ENCODE results near the gene TSNAX. TPM values are rescaled to one million over a fixed set of nuclear protein-coding genes. Genes with fewer than 3 reads are reported as not detected.
A peak's percentile ranks its signal among the peaks of the same experiment; 100 is the strongest.

The TSNAX gene
- total and polyA plus RNA-seq, 9 of the 15 experiments (the other 6 are each of a cell fraction or from before 2014, with no cell fraction given): 33.8 to 102 (median 61.2) TPM

DNA sequence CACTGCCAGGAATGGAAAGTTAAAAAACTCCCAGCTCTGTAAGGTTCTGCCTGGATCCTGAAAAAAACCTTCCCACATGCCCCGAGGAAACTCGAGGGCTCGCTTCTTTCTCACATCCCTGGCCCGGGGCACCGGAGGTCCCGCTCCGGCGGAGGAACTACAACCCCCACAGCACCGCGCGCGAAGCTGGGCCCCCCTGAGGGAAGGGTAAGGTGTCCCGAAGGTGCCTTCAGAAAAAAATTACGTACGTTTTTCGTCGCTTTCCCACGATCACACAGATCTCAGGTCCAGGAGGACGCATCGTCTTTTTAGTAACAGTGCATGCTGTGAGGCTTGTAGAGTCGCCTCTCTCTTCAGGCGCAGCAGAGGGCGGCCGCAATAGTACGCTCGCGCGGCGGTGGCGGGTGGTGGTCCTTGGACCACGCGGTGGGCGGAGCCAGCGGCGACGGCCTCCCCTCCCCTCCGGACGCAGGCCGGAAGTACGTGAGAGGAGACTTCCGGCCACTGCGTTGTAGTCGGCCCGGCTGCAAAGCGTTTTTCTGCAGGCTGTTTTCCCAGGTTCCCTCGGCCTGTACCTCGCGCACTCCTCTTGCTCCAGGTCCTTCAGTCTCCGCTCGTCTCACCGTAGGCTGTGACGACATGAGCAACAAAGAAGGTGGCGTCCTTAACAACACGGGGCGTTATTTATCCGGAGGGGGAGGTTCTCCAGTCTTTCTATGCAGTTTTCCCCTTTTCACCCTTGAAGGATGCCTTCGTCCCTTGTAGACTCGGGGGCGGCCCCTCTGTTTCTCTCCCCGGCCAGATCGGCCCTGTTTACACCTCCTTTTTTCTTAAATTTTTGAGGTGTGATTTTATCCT, at the start of gene TSNAX (continued):
- TF ChIP-seq, protein P1, sequence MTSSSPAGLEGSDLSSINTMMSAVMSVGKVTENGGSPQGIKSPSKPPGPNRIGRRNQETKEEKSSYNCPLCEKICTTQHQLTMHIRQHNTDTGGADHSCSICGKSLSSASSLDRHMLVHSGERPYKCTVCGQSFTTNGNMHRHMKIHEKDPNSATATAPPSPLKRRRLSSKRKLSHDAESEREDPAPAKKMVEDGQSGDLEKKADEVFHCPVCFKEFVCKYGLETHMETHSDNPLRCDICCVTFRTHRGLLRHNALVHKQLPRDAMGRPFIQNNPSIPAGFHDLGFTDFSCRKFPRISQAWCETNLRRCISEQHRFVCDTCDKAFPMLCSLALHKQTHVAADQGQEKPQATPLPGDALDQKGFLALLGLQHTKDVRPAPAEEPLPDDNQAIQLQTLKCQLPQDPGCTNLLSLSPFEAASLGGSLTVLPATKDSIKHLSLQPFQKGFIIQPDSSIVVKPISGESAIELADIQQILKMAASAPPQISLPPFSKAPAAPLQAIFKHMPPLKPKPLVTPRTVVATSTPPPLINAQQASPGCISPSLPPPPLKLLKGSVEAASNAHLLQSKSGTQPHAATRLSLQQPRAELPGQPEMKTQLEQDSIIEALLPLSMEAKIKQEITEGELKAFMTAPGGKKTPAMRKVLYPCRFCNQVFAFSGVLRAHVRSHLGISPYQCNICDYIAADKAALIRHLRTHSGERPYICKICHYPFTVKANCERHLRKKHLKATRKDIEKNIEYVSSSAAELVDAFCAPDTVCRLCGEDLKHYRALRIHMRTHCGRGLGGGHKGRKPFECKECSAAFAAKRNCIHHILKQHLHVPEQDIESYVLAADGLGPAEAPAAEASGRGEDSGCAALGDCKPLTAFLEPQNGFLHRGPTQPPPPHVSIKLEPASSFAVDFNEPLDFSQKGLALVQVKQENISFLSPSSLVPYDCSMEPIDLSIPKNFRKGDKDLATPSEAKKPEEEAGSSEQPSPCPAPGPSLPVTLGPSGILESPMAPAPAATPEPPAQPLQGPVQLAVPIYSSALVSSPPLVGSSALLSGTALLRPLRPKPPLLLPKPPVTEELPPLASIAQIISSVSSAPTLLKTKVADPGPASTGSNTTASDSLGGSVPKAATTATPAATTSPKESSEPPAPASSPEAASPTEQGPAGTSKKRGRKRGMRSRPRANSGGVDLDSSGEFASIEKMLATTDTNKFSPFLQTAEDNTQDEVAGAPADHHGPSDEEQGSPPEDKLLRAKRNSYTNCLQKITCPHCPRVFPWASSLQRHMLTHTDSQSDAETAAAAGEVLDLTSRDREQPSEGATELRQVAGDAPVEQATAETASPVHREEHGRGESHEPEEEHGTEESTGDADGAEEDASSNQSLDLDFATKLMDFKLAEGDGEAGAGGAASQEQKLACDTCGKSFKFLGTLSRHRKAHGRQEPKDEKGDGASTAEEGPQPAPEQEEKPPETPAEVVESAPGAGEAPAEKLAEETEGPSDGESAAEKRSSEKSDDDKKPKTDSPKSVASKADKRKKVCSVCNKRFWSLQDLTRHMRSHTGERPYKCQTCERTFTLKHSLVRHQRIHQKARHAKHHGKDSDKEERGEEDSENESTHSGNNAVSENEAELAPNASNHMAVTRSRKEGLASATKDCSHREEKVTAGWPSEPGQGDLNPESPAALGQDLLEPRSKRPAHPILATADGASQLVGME (CRISPR knock-in tag; IDR thresholded peaks at IDR 0.05): no peak
- TF ChIP-seq, protein P2, sequence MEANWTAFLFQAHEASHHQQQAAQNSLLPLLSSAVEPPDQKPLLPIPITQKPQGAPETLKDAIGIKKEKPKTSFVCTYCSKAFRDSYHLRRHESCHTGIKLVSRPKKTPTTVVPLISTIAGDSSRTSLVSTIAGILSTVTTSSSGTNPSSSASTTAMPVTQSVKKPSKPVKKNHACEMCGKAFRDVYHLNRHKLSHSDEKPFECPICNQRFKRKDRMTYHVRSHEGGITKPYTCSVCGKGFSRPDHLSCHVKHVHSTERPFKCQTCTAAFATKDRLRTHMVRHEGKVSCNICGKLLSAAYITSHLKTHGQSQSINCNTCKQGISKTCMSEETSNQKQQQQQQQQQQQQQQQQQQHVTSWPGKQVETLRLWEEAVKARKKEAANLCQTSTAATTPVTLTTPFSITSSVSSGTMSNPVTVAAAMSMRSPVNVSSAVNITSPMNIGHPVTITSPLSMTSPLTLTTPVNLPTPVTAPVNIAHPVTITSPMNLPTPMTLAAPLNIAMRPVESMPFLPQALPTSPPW (CRISPR knock-in tag; IDR thresholded peaks at IDR 0.05): peak; percentile 86
- TF ChIP-seq TAL1 (IDR thresholded peaks at IDR 0.05) (peak; percentile 29; the same call in 1 of the 2 replicates), FOXK1 (CRISPR knock-in tag; IDR thresholded peaks at IDR 0.05; ENCODE audit: borderline replicate concordance) (no peak), TRIM28 (IDR thresholded peaks at IDR 0.05) (peak; percentile 48; the same call in 1 of the 2 replicates), HMGN3 (IDR thresholded peaks at IDR 0.05; ENCODE audit: borderline replicate concordance, extremely low read depth, insufficient read length, low read depth, low read length) (peak; percentile 92), ZSCAN29 (IDR thresholded peaks at IDR 0.05) (peak; percentile 67; the same call in 1 of the 2 replicates), SMAD3 (CRISPR knock-in tag; conservative IDR thresholded peaks at IDR 0.05) (peak; percentile 71; the same call in 1 of the 2 replicates), FOXA1 (IDR thresholded peaks at IDR 0.05; ENCODE audit: borderline replicate concordance) (no peak), ZEB2 (IDR thresholded peaks at IDR 0.05) (no peak), TAF7 (tag; IDR thresholded peaks at IDR 0.05) (peak; percentile 81), IRF2 (CRISPR knock-in tag; IDR thresholded peaks at IDR 0.05) (no peak), MITF (IDR thresholded peaks at IDR 0.05) (peak; percentile 73), HLTF (IDR thresholded peaks at IDR 0.05) (no peak), U2AF2 (optimal IDR thresholded peaks at IDR 0.05; ENCODE audit: low read depth, low read length) (no peak), ARID2 (IDR thresholded peaks at IDR 0.05) (no peak), TBL1XR1 (IDR thresholded peaks at IDR 0.05; ENCODE audit: low read length in 2 of 2) (peak; percentile 54 to 57)
- TF ChIP-seq, protein P3, sequence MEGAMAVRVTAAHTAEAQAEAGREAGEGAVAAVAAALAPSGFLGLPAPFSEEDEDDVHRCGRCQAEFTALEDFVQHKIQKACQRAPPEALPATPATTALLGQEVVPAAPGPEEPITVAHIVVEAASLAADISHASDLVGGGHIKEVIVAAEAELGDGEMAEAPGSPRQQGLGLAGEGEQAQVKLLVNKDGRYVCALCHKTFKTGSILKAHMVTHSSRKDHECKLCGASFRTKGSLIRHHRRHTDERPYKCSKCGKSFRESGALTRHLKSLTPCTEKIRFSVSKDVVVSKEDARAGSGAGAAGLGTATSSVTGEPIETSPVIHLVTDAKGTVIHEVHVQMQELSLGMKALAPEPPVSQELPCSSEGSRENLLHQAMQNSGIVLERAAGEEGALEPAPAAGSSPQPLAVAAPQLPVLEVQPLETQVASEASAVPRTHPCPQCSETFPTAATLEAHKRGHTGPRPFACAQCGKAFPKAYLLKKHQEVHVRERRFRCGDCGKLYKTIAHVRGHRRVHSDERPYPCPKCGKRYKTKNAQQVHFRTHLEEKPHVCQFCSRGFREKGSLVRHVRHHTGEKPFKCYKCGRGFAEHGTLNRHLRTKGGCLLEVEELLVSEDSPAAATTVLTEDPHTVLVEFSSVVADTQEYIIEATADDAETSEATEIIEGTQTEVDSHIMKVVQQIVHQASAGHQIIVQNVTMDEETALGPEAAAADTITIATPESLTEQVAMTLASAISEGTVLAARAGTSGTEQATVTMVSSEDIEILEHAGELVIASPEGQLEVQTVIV (CRISPR knock-in tag; IDR thresholded peaks at IDR 0.05; ENCODE audit: borderline replicate concordance): no peak
